Hippocampal formation (tissue), 2 donors: ENCODE data around the gene RAB11FIP5.
A peak's percentile ranks its signal among the peaks of the same experiment; 100 is the strongest.

ENCODE experiments used
- DNase-seq, 2 donors: peaks; one replicate each; lab custom pipeline; 2025; lab: John Stamatoyannopoulos, UW

Gene RAB11FIP5

DNA sequence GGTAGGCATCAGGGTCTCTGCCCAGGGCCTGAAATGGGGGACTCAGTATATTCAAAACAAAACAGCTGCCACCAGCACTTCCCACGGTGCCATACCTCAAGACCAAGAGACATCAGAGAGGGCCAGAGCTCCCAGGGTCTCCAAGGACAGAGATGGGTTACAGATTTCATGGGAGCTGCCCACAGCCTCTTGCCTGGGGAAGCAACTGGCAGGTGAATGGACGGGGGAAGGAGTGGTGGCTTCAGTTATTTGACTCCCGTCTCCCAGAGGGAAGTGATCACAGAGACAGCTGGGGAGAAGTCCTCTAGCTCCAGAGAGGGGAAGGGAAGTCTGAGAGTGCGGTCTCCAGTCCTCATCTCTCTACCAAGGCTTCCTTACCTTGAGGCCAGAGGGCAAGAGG is 25.4 kb downstream of the RAB11FIP5 start:
- no peak for DNase-seq

- DNase-seq = peak; percentile 33 to 67
Observed at GRCh38 chr2:73085691-73086090, 27.1 kb downstream of the RAB11FIP5 start.

GRCh38 chr2:73084971-73085370 is 27.8 kb downstream of the RAB11FIP5 start:
- DNase-seq = no peak

- DNase-seq = no peak
Observed at GRCh38 chr2:73083886-73084800, 28.6 kb downstream of the RAB11FIP5 start.

GRCh38 chr2:73082523-73083410 is 30.0 kb downstream of the RAB11FIP5 start:
- DNase-seq = no peak

- DNase-seq = no peak
Observed at GRCh38 chr2:73081181-73081671, 31.5 kb downstream of the RAB11FIP5 start.

- no peak for DNase-seq
Observed at GRCh38 chr2:73080321-73081131, 32.2 kb downstream of the RAB11FIP5 start.

DNA sequence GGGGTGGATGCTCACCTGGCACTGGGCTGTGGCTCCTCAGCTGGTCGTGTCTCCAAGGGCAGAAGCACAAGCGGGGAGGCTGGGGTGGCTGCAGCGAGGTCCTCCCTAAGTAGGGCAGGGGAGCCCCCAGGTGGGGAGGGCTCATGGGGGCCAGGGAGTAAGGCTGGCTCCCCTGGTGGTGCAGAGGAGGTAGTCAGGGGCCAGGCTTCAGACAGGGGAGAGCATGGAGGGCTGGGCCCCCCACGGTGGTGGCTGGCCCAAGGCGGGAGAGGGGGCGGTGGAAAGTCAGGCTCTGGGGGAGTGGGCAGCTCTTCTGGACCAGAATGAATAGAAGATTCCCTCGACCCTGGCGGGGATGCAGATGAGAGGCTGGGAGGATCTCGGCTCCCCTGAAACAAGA is 33.1 kb downstream of the RAB11FIP5 start:
- DNase-seq = no peak

- DNase-seq = no peak
Observed at GRCh38 chr2:73078457-73079411, 34.0 kb downstream of the RAB11FIP5 start.

- no peak for DNase-seq
Observed at GRCh38 chr2:73077424-73077795, 35.3 kb downstream of the RAB11FIP5 start.

- no peak for DNase-seq
Observed at GRCh38 chr2:73076701-73077423, 35.9 kb downstream of the RAB11FIP5 start.

- peak; percentile 18 to 34 for DNase-seq
Observed at GRCh38 chr2:73075477-73076373, 37.0 kb downstream of the RAB11FIP5 start.

DNA sequence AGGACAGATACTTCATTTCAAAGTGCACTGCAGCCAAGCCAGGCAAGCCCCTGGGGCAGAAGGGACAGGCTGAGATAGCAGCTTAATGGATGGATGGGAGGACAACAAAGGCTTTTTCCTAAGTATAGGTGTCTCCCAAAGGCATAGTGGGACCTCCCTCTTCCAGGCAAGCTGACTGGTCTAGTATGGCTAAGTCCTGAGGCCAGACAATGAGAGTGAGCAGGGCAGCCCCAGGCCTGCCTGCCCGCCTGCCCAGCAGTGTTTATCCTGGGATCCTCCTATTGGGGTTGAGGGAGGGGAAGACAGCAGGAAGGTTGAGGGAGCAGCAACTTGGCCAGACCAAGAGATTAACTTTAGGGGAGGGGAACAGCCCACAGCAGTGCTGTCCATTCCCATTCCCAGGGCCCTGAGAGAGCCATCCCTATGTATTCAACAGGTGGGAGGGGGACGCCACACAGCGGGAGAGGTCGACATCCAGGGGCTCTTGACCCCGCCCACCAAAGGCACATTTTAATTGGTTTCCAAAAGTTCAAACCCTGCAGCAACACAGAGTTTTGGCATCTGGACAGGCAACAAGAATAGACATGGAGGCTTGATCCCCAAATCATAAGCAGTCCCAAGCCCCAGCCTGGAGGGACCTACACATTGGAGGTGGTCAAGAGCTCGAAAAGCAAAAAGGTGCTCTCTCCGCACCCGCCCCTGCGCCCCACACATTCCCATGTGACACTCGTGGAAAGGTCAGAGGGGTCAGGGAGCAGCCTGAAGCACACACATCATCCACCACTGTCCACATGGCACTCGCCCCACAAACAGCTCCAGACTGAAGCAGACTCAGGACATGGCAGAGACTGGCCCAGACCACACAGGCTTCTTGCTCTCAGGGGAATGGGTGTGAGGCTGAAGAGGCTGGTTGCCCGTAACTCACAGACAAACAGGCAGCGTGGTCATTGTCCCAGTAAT is 38.4 kb downstream of the RAB11FIP5 start:
- DNase-seq = no peak

DNA sequence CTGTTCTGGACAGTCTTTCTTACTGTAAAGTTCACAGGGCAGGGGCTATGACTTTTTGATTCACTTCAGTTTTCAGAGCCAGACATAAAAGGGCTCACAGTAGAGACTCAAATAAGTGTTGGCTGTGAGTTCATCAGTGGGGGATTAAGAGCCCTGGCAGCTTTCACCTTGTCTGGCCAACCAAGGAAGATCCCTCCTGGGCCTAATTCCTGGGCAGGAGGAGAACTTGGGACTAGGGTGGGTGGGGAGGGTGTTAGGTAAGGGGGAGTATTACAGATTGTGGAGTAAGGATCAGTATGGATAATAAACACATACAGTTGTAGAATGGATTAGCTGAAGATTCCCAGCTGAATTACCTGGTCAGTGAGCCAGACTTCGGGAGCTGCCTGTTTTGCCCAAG is 40.3 kb downstream of the RAB11FIP5 start:
- no peak for DNase-seq

- DNase-seq = no peak
Observed at GRCh38 chr2:73072129-73072395, 40.7 kb downstream of the RAB11FIP5 start.

DNA sequence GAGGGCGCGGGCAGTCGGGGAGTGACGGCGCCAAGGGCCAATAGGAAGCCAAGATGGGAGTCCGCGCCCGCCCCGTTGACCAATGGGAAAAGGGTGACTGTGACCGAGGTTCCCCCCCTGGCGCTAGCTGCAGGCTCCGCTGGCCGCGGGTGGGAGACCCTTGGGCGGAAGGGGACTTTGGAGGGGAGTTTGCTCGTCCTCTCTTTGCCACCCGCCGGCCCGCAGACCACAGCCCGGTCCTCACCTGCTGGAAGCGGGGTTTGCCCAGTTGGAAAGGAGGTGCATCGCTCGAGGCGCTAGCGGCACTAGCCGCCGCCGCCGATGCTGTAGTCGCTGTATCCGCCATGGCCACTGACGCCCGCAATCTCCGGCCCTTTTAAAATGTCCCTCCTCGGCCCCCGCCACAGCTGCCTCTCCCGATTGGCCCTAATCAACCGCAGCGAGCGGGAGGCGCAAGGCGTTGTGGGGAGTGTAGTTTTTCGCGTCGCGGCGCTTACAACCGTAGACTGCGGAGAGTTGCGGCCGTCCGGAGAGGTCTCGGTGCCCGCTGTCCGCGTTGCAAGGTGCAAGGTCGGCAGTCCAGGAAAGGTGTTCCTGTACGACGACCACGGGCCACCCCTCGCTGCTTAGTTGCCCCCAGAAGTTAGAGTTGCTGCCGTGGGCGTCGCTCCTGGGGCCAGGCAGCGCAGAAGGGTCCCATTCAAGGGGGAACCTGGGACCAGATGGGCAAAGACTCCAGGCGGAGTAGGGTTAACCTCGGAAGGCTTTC is 41.2 kb downstream of the RAB11FIP5 start, which contains the start of gene SFXN5:
SFXN5 (minus strand) TSS at position 353 of the 769 bp plus-strand sequence; CDS start at position 346, 7 bp downstream.
- peak; percentile 96 to 97 for DNase-seq
